ENCODE measurements around the gene DDR2.

DDR2 gene

GRCh38 chr1:162631546-162632191, 595 bp upstream of the DDR2 start:
- no peak overlapping the region for H3K27ac ChIP-seq
- no peak for TF ChIP-seq CTCF (IDR thresholded peaks at IDR 0.05)

GRCh38 chr1:162632698-162633080, 425 bp downstream of the DDR2 start:
- H3K27ac ChIP-seq: no peak overlapping the region
- H3K9ac ChIP-seq: no peak overlapping the region
- H3K4me1 ChIP-seq: no peaks in the 10 kb centered on the region

More at GRCh38 chr1:162631546-162632191, 595 bp upstream of the DDR2 start:
- Histone ChIP-seq H3K4me3 (ENCODE audit: low read depth, low read length) (no peak overlapping the region), H3K4me2 (ENCODE audit: low read length) (no peak overlapping the region), H3K9ac (no peak overlapping the region), H2AFZ (no peak overlapping the region), H3K79me2 (no peaks in the 10 kb centered on the region), H3K9me3 (ENCODE audit: control insufficient read depth, low read length) (no peaks in the 10 kb centered on the region), H3K4me1 (no peaks in the 10 kb centered on the region), H3K36me3 (ENCODE audit: control insufficient read depth, insufficient read depth, low read length) (no peaks in the 10 kb centered on the region), H3K27me3 (ENCODE audit: control insufficient read depth, insufficient read depth, low read length) (no peaks in the 10 kb centered on the region)

GRCh38 chr1:162633081-162633762, 958 bp downstream of the DDR2 start:
- Histone ChIP-seq H3K4me1 (no peaks in the 10 kb centered on the region), H3K79me2 (no peaks in the 10 kb centered on the region), H3K9ac (no peak overlapping the region), H3K27me3 (ENCODE audit: control insufficient read depth, insufficient read depth, low read length) (no peaks in the 10 kb centered on the region), H3K27ac (no peak overlapping the region), H2AFZ (no peak overlapping the region), H3K4me3 (ENCODE audit: low read depth, low read length) (peak overlapping the region; percentile 24), H3K36me3 (ENCODE audit: control insufficient read depth, insufficient read depth, low read length) (no peaks in the 10 kb centered on the region), H3K4me2 (ENCODE audit: low read length) (no peak overlapping the region), H3K9me3 (ENCODE audit: control insufficient read depth, low read length) (no peaks in the 10 kb centered on the region)
- TF ChIP-seq CTCF (IDR thresholded peaks at IDR 0.05): no peak

More at GRCh38 chr1:162632698-162633080, 425 bp downstream of the DDR2 start:
- no peaks in the 10 kb centered on the region for H3K9me3 ChIP-seq (ENCODE audit: control insufficient read depth, low read length)
- no peak overlapping the region for H3K4me2 ChIP-seq (ENCODE audit: low read length)
- H2AFZ ChIP-seq: no peak overlapping the region
- H3K36me3 ChIP-seq (ENCODE audit: control insufficient read depth, insufficient read depth, low read length): no peaks in the 10 kb centered on the region
- H3K27me3 ChIP-seq (ENCODE audit: control insufficient read depth, insufficient read depth, low read length): no peaks in the 10 kb centered on the region
- TF ChIP-seq CTCF (IDR thresholded peaks at IDR 0.05): no peak
- peak overlapping the region; percentile 24 for H3K4me3 ChIP-seq (ENCODE audit: low read depth, low read length)
- no peaks in the 10 kb centered on the region for H3K79me2 ChIP-seq

DNA sequence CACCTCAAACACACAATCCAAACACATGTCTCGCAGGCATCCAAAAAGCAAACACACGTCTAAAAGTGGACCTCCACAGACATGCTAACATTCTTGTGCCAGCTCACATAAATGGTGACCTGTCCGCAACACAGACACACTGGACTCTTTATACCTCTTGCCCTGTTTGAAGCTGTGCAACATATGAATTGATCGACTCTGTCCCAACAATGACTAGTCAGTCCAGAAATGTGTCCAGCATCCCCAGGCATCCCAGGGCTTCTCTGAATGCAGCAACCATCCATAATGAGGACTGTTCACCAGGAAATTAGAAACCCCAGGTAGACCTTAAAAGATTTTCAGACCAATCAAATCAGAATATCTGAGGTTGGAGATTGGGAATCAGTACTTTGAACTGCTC, 3.2 kb downstream of the DDR2 start:
- Histone ChIP-seq H3K4me1 (no peaks in the 10 kb centered on the region), H3K9ac (no peak overlapping the region), H3K27me3 (ENCODE audit: control insufficient read depth, insufficient read depth, low read length) (no peaks in the 10 kb centered on the region), H3K27ac (no peak overlapping the region), H3K36me3 (ENCODE audit: control insufficient read depth, insufficient read depth, low read length) (no peaks in the 10 kb centered on the region), H3K9me3 (ENCODE audit: control insufficient read depth, low read length) (no peaks in the 10 kb centered on the region), H3K79me2 (no peaks in the 10 kb centered on the region), H3K4me3 (ENCODE audit: low read depth, low read length) (no peak overlapping the region), H2AFZ (no peak overlapping the region), H3K4me2 (ENCODE audit: low read length) (no peak overlapping the region)
- TF ChIP-seq CTCF (IDR thresholded peaks at IDR 0.05): no peak

DNA sequence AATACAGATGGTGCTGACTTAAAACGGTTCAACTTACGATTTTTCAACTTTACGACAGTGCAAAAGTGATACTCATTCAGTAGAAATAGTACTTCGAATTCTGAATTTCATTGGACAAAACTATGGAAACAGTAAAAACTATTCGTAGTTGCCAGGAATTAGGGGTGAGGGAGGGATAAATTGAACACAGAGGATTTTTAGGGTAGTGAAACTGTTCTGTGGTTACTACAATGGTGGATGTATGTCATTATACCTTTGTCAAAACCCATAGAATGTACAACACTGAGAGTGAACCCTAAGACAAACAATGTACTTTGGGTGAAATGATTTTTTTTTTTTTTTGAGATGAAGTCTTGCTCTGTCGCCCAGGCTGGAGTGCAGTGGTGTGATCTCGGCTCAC, 7.5 kb downstream of the DDR2 start:
- no peak overlapping the region for H3K9ac ChIP-seq
- H3K36me3 ChIP-seq (ENCODE audit: control insufficient read depth, insufficient read depth, low read length): no peaks in the 10 kb centered on the region
- no peaks in the 10 kb centered on the region for H3K4me1 ChIP-seq
- H3K9me3 ChIP-seq (ENCODE audit: control insufficient read depth, low read length): no peaks in the 10 kb centered on the region
- H3K4me2 ChIP-seq (ENCODE audit: low read length): no peak overlapping the region
- H3K79me2 ChIP-seq: no peaks in the 10 kb centered on the region
- TF ChIP-seq CTCF (IDR thresholded peaks at IDR 0.05): no peak
- H3K27me3 ChIP-seq (ENCODE audit: control insufficient read depth, insufficient read depth, low read length): no peaks in the 10 kb centered on the region
- H2AFZ ChIP-seq: no peak overlapping the region
- H3K4me3 ChIP-seq (ENCODE audit: low read depth, low read length): no peak overlapping the region
- H3K27ac ChIP-seq: no peak overlapping the region
